Measurements from ENCODE around the gene USP30. TPM values are rescaled to one million over a fixed set of nuclear protein-coding genes. Genes with fewer than 3 reads are reported as not detected.

The USP30 gene
- total RNA-seq, 1 donor from 2014 or later: 13.0 TPM

GRCh38 chr12:109124878-109125648 lies 72.7 kb downstream of the USP30 start:
- no peak overlapping the region for H3K4me3 ChIP-seq (ENCODE audit: low read depth, low read length)
- TF ChIP-seq CTCF (conservative IDR thresholded peaks at IDR 0.05; ENCODE audit: low read depth, low read length): no peak
- DNase-seq (ENCODE audit: low read depth): no peak

GRCh38 chr12:109125791-109126190 lies 73.4 kb downstream of the USP30 start:
- no peak for DNase-seq (ENCODE audit: low read depth)
- no peak for TF ChIP-seq CTCF (conservative IDR thresholded peaks at IDR 0.05; ENCODE audit: low read depth, low read length)
- no peak overlapping the region for H3K4me3 ChIP-seq (ENCODE audit: low read depth, low read length)

GRCh38 chr12:109126784-109127183 lies 74.4 kb downstream of the USP30 start:
- no peak for TF ChIP-seq CTCF (conservative IDR thresholded peaks at IDR 0.05; ENCODE audit: low read depth, low read length)
- DNase-seq (ENCODE audit: low read depth): no peak
- no peak overlapping the region for H3K4me3 ChIP-seq (ENCODE audit: low read depth, low read length)

- no peak for TF ChIP-seq CTCF (conservative IDR thresholded peaks at IDR 0.05; ENCODE audit: low read depth, low read length)
- DNase-seq (ENCODE audit: low read depth): no peak
- H3K4me3 ChIP-seq (ENCODE audit: low read depth, low read length): no peak overlapping the region
Observed at GRCh38 chr12:109127533-109128242, 75.3 kb downstream of the USP30 start.

GRCh38 chr12:109130297-109131153 lies 78.1 kb downstream of the USP30 start:
- H3K4me3 ChIP-seq (ENCODE audit: low read depth, low read length): no peak overlapping the region
- TF ChIP-seq CTCF (conservative IDR thresholded peaks at IDR 0.05; ENCODE audit: low read depth, low read length): no peak
- no peak for DNase-seq (ENCODE audit: low read depth)

- no peak overlapping the region for H3K4me3 ChIP-seq (ENCODE audit: low read depth, low read length)
- no peak for DNase-seq (ENCODE audit: low read depth)
- no peak for TF ChIP-seq CTCF (conservative IDR thresholded peaks at IDR 0.05; ENCODE audit: low read depth, low read length)
Observed at GRCh38 chr12:109131154-109132050, 79.0 kb downstream of the USP30 start.
